ENCODE data around the gene THG1L. TPM values are rescaled to one million over a fixed set of nuclear protein-coding genes. Genes with fewer than 3 reads are reported as not detected.

Gene THG1L
- total and polyA plus RNA-seq, 2 of the 4 experiments (the other 2 are of a cell fraction), result 15.2 to 20.4 TPM

DNA sequence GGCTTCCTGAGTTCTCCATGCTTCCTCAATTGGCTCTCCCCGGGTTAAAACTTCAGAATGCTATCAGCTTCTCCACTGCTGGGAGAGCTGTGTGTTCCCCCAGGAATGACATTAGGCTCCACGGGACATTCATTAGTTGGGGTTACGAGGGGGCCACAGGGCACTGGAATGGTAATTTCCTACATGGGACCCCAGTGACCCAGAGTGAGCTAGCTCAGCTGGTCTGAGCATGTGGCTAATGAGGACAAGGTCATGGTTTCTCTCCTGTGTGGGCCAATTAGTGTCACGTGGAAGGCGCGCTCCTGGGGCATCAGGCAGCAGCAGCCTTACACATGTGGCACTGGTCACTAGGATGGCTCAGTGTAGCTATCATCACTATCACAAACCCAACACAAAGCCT, 33.3 kb downstream of the THG1L start:
- H3K27ac ChIP-seq (ENCODE audit: insufficient read depth, low read length), result no peak overlapping the region
- intact Hi-C loops (cut with micrococcal nuclease) (loop anchor here (5.0 kb wide), 2 partner anchors 153 to 1368 kb away; no protein-coding TSS in a partner anchor), dilution Hi-C loops (cut with HindIII; ENCODE audit: low sequenced_read_pairs, unreplicated experiment) (no loop called here), in situ Hi-C loops (cut with MboI; ENCODE audit: low sequenced_read_pairs) (no loop called here)
- H2AFZ ChIP-seq (replicated peaks; ENCODE audit: low read length, poor library complexity), result no peak overlapping the region
- POLR2A ChIA-PET (ENCODE audit: unreplicated experiment), result no interaction called here
- H3K4ac ChIP-seq (ENCODE audit: low read depth, low read length), result no peak overlapping the region
- no peak overlapping the region for H2BK15ac ChIP-seq (ENCODE audit: low read depth, low read length)
- DNase-seq (no peak), ATAC-seq (ENCODE audit: low read depth) (no peak)
- H3K23ac ChIP-seq (ENCODE audit: low read depth, low read length), result no peak overlapping the region
- no peak overlapping the region for H2AK5ac ChIP-seq (ENCODE audit: low read depth, low read length)
- H3K56ac ChIP-seq (ENCODE audit: extremely low read depth, insufficient read depth, low read length), result no peak overlapping the region
- H4K5ac ChIP-seq (ENCODE audit: low read depth, low read length), result no peak overlapping the region
- TF ChIP-seq POLR2A (IDR thresholded peaks at IDR 0.05; ENCODE audit: low read depth, low read length), result no peak
- TF ChIP-seq RCOR1 (IDR thresholded peaks at IDR 0.05; ENCODE audit: insufficient replicate concordance, low read length), result no peak
- TF ChIP-seq CHD1 (IDR thresholded peaks at IDR 0.05; ENCODE audit: low read depth, low read length), result no peak
- TF ChIP-seq RFX5 (IDR thresholded peaks at IDR 0.05; ENCODE audit: low read depth, low read length), result no peak
- TF ChIP-seq ELK1 (IDR thresholded peaks at IDR 0.05; ENCODE audit: borderline replicate concordance, low read depth, low read length), result no peak
- TF ChIP-seq SMC3 (IDR thresholded peaks at IDR 0.05; ENCODE audit: low read depth, low read length), result no peak
- TF ChIP-seq MXI1 (IDR thresholded peaks at IDR 0.05; ENCODE audit: borderline replicate concordance, low read depth, low read length), result no peak
- no peak for TF ChIP-seq MAZ (IDR thresholded peaks at IDR 0.05; ENCODE audit: borderline replicate concordance, low read depth, low read length)
- no peak for TF ChIP-seq RAD21 (IDR thresholded peaks at IDR 0.05; ENCODE audit: low read length)
- no peak for TF ChIP-seq NFE2L2 (IDR thresholded peaks at IDR 0.05; ENCODE audit: low read depth, low read length)
- TF ChIP-seq BHLHE40 (IDR thresholded peaks at IDR 0.05; ENCODE audit: low read depth, low read length), result no peak
- TF ChIP-seq MAFK (IDR thresholded peaks at IDR 0.05; ENCODE audit: low read depth, low read length), result no peak
- H3K27me3 ChIP-seq (ENCODE audit: control insufficient read depth, insufficient read depth, low read length), result no peaks in the 10 kb centered on the region
- H3K9me3 ChIP-seq (ENCODE audit: control insufficient read depth, insufficient read depth, low read length), result no peaks in the 10 kb centered on the region
- no peak overlapping the region for H3K4me3 ChIP-seq (ENCODE audit: insufficient read depth, low read depth, low read length)
- H2AK9ac ChIP-seq (replicated peaks; ENCODE audit: low read depth, low read length, poor library complexity), result no peak overlapping the region
- H2BK5ac ChIP-seq (ENCODE audit: low read depth, low read length, poor library complexity, severe bottlenecking), result no peak overlapping the region
- H3K79me1 ChIP-seq (ENCODE audit: low read depth in 1 of 2, low read length in 2 of 2), result no peaks in the 10 kb centered on the region
- H3K18ac ChIP-seq (ENCODE audit: low read depth, low read length), result no peak overlapping the region
- no peak overlapping the region for H3K4me2 ChIP-seq (ENCODE audit: low read depth, low read length)
- BruUV-seq (replicated peaks), result no TSS peak
- H4K91ac ChIP-seq (ENCODE audit: insufficient read depth, low read depth, low read length), result no peak overlapping the region
- H3K9ac ChIP-seq (ENCODE audit: low read depth, low read length), result no peak overlapping the region
- peaks cover 6% of the 10 kb centered on the region; the same call in 1 of the 2 replicates for H3K9me1 ChIP-seq (ENCODE audit: insufficient read depth, low read length)
- H3K14ac ChIP-seq (replicated peaks; ENCODE audit: low read depth, low read length), result no peak overlapping the region
- H4K8ac ChIP-seq (ENCODE audit: low read depth in 2 of 2, low read length in 2 of 2), result no peak overlapping the region
- no peaks in the 10 kb centered on the region for H3K36me3 ChIP-seq (ENCODE audit: control insufficient read depth, insufficient read depth, low read length)
- no peak overlapping the region for H2BK20ac ChIP-seq (ENCODE audit: low read depth, low read length)
- CTCF ChIA-PET, result no interaction called here
- peaks cover 3% of the 10 kb centered on the region; the same call in 1 of the 2 replicates for H3K4me1 ChIP-seq (ENCODE audit: control insufficient read depth, insufficient read depth, low read length)
- WGBS, 2 experiments (ENCODE audit: extremely low coverage in 2 of 2, insufficient read length in 1 of 2), result 100% methylated on average over 1 of the region's 6 CpGs; no CpG with 5 or more reads in 1 of the 2 experiments
- H2BK120ac ChIP-seq (ENCODE audit: low read depth, low read length), result no peak overlapping the region
- no peaks in the 10 kb centered on the region for H4K20me1 ChIP-seq (ENCODE audit: insufficient read depth, low read length)

All from IMR-90 (cell line).